HL-60 (cell line): ENCODE measurements around the gene DMRT2.

ENCODE experiments used
- DNase-seq, 2 experiments: peaks; one replicate each; pipeline ENCODE4 v3.0.0-alpha.2; 2010 to 2020; ENCODE audit warnings: low read depth in 1 of 2, low spot score in 1 of 2
- H3K27ac ChIP-seq: fragments of 250-450 bp; sonication (Bioruptor Pico); replicated peaks from 2 replicates; pipeline ENCODE4 v1.5.1; 2020; ENCODE audit warnings: mild to moderate bottlenecking, moderate library complexity
- H3K27me3 ChIP-seq: fragments of 250-450 bp; sonication (Bioruptor Pico); 2 replicates; pipeline ENCODE4 v1.5.1; 2021; ENCODE audit warnings: mild to moderate bottlenecking, moderate library complexity; ENCODE audit not compliant: insufficient read depth, poor library complexity, severe bottlenecking
- H3K4me3 ChIP-seq: replicated peaks from 2 replicates; pipeline ENCODE4 v1.5.1; 2011; ENCODE audit warnings: mild to moderate bottlenecking, control low read depth, low read length; ENCODE audit not compliant: insufficient read depth
- CTCF ChIP-seq: IDR thresholded peaks from one replicate; pipeline ENCODE4 v1.5.1; 2011; ENCODE audit warnings: low read length, control low read depth, inconsistent platforms; ENCODE audit not compliant: insufficient read depth
- GABPA ChIP-seq: IDR thresholded peaks from 2 replicates; pipeline ENCODE4 v1.6.1; 2012; ENCODE audit warnings: low read depth
- POLR2AphosphoS5 ChIP-seq: IDR thresholded peaks from 2 replicates; pipeline ENCODE4 v1.6.1; 2012; ENCODE audit warnings: low read depth
- REST ChIP-seq: IDR thresholded peaks from 2 replicates; pipeline ENCODE4 v1.6.1; 2012; ENCODE audit warnings: low read depth; ENCODE audit not compliant: insufficient replicate concordance
- SPI1 ChIP-seq: IDR thresholded peaks from 2 replicates; pipeline ENCODE4 v1.6.1; 2012; ENCODE audit warnings: low read depth, mild to moderate bottlenecking, borderline replicate concordance

The DMRT2 gene

GRCh38 chr9:1102642-1102970 is 52.4 kb downstream of the DMRT2 start:
- H3K27me3 ChIP-seq, result peaks cover 8% of the 10 kb centered on the region
- no peak for TF ChIP-seq POLR2AphosphoS5
- no peak for TF ChIP-seq SPI1
- no peak for TF ChIP-seq REST
- no peak for TF ChIP-seq CTCF
- no peak for TF ChIP-seq GABPA
- H3K27ac ChIP-seq, result no peak overlapping the region
- H3K4me3 ChIP-seq, result no peak overlapping the region
- no peak for DNase-seq
